GM18868 (cell line): ENCODE data around the gene HES1.
"Not testable (repeated sequence)": the region's sequence is repeated elsewhere in the genome, so short reads cannot be mapped to it uniquely, and the experiment has no call there.

Experiments used
- ATAC-seq: cut with Tn5 transposase; IDR thresholded peaks from one replicate; pipeline ENCODE4 v1.9.1; 2021; ENCODE audit warnings: mild to moderate bottlenecking, moderate library complexity; ENCODE audit not compliant: unreplicated experiment

Gene HES1

DNA sequence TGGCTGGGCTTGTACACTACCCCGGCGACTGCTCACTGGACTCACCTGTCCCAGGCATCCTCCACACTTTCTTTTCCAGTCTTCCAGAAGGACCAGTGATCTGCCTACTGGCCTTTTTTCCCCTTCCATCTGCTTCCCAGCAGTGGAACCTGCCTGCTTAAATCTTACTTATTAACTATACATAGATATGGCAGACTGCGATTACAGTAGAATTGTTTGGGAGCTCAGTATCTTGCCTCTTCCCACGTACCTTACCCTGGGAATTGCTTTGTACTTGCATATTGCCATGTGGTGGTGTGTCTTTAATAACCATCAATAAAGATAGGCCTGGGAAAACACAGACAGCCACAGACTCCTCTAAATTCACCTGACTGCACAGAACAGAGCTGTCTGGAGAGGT, 11.8 kb upstream of the HES1 start:
- ATAC-seq, result no peak

GRCh38 chr3:194125442-194125841, 10.5 kb upstream of the HES1 start:
- ATAC-seq, result no peak

- ATAC-seq, result no peak
These were observed 9.2 kb upstream of the HES1 start for GRCh38 chr3:194126790-194127189.

DNA sequence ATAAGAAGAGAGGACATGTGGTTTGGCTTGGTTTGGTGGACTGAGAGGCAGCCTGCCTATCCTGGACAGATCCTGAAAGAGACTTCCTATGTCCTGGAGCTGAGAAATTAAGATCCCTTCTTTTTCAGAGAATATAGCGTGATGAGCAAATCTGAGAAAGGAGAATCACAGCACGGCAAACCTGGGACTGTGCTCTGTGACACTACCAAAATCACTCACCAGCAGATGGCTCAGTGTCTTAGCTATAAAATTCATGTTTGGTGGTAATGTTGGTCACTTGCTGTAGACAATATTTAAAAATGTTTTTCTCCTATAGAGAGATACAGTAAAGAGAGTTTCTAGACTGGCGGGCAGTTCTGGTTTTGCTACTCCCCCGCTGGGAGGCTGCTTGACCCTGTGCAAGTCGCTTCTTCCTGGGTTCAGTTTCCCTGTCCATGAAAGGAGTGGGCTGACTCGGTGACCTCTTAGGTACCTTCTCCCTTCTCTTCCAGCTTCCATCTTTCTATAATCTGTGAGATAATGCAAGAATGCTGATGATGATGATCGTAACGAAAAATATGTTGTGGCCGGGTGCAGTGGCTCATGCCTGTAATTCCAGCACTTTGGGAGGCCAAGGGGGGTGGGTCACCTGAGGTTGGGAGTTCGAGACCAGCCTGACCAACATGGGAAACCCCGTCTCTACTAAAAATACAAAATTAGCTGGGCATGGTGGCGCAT, 7.6 kb upstream of the HES1 start:
- ATAC-seq, result no peak

- ATAC-seq, result not testable (repeated sequence)
These were observed 7.0 kb upstream of the HES1 start for GRCh38 chr3:194128919-194129295.

GRCh38 chr3:194129581-194130133, 6.3 kb upstream of the HES1 start:
- no peak for ATAC-seq

DNA sequence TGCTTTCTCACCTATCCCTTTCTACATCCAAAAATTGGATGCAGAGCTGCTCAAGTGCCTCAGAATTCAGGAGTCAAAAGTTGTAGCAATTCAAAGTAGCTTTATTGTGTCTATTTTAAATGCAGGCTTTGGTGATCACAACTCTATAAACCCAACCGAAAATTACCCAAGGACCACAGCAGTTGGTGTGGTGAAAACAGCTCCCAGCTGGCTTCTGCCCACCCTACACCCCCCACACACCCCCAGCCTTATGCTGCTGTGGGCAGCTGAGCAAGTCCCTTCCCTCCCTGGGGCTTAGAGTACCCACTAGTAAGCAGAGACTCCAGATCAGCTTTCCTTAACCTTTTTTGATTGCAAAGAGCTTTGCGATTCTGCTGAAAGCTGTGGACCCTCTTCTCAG, 5.8 kb upstream of the HES1 start:
- no peak for ATAC-seq

DNA sequence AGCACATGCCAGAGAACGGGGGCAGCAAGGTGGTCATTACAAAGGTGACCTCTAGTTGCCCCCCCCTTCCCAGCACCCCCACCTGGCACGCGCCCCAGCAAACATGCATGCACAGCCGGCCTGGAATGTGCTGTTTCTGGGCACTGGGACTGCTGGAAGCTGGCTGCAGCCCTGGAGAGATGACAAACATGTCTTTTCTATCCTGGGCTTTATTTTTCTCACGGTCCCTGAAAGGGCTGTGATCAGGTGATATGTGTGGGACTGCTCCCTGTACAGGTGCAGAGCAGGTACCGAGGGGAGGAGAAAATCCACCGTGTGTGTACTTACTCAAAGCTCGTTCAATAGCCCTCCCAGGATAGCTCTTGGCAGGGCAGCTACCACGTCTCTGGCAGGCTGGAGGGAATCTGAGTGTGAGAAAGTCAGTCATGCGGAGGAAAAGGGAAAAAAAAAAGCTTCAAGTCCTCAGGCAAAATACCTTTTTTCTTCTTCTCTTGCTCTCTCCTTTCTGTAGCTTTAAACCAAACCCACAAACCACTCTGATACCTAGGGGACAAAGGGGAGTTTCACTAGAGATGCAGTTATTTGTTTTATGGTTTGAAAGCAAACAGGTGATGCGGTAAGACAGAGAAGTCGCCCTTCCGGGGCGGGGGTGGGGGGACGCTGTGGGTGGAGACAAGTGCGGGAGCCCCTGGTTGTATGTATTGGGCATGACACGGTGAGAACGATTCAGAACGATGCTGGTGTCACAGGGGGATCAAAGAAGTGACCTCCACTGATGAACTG, 5.0 kb upstream of the HES1 start:
- ATAC-seq, result peak; percentile 55

DNA sequence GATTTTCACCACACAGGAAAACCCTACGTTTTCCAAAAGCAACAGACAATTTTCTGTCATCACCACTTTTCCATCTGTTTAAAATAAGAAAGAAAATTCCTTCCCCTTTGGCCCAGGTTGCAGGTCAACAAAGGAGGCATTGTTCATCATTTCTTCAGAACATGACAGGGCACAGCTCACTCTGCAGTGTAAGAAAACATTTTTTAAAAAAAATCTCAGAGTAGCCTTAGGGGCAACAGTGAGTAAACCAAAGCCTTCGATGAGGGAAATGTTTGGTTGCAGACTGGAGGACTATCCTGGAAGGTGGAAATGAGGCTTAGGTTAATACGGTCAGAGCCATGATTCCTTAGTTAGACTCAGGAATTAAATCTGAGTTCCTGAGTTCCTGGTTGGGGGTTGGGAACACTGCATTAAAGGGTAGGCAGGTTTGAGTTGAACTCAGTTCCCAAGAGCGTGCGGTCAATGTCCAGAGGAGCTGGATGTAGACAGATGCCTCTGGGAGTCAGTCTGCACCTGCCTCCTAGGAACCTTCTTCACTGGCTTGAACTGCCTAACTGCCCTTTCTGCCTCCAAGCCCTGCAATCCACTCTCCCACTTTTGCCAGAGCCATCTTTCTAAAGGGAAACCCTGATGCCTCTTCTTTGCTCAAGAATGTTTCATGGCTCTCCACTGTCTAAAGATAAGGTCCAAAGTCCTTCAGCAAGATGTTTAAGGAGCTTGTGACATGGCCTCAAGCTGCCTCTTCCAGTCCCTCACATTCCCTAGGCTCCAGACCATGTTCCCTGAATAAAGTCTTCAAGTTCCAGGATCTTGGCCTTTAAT, 3.3 kb upstream of the HES1 start:
- ATAC-seq, result no peak

DNA sequence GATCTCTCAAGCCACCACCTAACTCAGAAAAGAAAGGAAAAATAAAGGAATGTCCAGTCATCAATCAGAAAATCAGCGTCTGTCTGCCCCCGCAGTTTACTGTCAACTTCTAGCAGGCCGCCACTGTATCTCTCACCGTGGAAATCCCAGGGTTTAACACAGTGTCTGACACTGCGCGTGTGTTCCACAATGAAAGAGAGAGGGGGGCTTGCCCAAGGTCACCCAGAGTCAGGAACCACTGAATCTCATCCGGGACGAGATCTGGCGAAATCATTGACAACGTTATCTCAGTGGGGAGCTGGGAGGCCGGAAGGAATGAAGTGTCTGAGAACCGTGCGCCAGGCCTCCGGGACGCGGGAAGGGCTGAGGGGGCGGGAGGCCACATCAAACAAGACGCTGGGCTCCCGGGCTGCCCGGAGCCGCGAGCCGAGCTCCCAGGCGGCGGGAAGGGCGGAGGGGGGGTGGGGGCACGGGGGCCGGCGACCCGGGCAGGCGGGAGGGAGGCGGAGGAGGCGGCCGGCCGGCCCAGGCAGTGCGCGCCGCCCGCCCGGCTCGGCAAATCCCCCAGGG, 2.2 kb upstream of the HES1 start:
- peak; percentile 5 for ATAC-seq

DNA sequence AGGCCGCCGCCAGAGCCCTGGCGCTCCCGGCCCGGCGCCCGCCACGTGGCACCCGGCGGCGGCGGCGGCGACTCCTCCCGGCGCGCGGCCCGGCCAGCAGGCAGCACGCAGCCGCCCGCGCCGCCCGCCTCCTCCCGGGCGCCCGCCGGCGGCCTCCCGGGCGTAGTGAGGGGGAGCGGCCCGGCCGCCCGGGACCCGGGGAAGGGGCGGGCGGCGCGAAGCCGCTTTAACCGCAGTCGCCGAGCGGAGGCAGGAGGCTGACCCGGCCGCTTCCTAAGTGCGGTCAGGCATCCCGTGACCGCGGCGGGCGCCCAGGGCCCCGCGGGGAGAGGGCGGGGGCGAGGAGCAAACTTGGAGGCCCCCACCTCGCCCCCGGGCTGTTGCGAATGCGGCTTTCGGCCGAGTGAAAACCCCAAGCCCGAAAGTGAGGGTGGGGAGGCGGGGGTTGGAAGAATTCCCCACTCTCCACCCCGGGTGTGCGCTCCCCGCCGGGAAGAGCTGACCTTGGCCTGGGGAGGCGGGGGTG, 1.7 kb upstream of the HES1 start:
- peak; percentile 13 for ATAC-seq

GRCh38 chr3:194134757-194135515, 1.0 kb upstream of the HES1 start:
- ATAC-seq, result peak; percentile 39

DNA sequence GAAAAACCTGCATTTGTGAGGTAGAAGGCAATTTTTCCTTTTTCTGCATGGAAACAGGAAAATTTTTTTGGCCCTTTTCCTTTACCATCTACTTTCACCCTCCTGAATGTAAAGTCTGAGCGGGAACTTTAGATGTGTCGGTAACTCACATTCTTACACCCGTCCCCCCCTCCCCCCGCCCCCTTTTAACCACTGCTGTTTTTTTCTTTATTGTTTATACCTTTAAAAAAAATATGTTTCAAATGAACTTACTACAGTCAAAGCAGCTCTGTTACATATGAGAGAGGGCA, 487 bp upstream of the HES1 start:
- ATAC-seq, result no peak

DNA sequence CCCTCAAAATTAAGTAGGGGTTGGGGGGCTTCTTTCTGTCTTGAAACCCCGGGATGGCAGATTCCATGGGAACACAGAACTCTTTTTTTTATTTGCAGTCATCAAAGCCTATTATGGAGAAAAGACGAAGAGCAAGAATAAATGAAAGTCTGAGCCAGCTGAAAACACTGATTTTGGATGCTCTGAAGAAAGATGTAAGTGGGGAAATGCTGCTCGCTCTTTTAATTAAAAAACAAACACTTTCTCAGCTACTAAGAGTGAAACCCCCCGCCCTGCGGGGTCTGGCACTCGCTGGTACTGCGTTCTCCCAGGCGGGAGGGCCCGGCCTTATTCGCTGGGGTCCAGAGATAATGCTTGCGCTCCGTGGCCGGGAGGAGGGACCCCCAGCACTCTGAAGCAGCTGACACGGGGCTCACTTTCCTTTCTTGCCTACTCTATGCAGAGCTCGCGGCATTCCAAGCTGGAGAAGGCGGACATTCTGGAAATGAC, 615 bp downstream of the HES1 start:
- ATAC-seq, result no peak

GRCh38 chr3:194137008-194137505, 1.1 kb downstream of the HES1 start:
- ATAC-seq, result no peak

- ATAC-seq, result peak; percentile 24
These were observed 1.8 kb downstream of the HES1 start for GRCh38 chr3:194137506-194138474.

- no peak for ATAC-seq
These were observed 2.8 kb downstream of the HES1 start for GRCh38 chr3:194138732-194139070.

GRCh38 chr3:194139071-194139813, 3.3 kb downstream of the HES1 start:
- no peak for ATAC-seq
